ENCODE results near the gene AATK. TPM values are rescaled to one million over a fixed set of nuclear protein-coding genes. Genes with fewer than 3 reads are reported as not detected.

AATK gene
- total RNA-seq, 1 experiment from 2014 or later = 1.1 TPM

GRCh38 chr17:81183316-81183715 lies 17.3 kb upstream of the AATK start:
- H2AFZ ChIP-seq (ENCODE audit: low read length) = no peak overlapping the region
- TF ChIP-seq EZH2 (IDR thresholded peaks at IDR 0.05; ENCODE audit: low read length, unreplicated experiment) = no peak
- TF ChIP-seq CTCF (conservative IDR thresholded peaks at IDR 0.05; ENCODE audit: low read depth, low read length) = no peak
- TF ChIP-seq EZH2phosphoT487 (IDR thresholded peaks at IDR 0.05; ENCODE audit: borderline replicate concordance, low read length) = no peak
- H3K9ac ChIP-seq (ENCODE audit: low read length) = no peak overlapping the region
- H3K9me3 ChIP-seq (ENCODE audit: low read length) = no peaks in the 10 kb centered on the region
- H3K27ac ChIP-seq (ENCODE audit: low read length) = no peak overlapping the region
- H3F3A ChIP-seq (ENCODE audit: low read length, unreplicated experiment) = no peaks in the 10 kb centered on the region
- H3K4me2 ChIP-seq (ENCODE audit: low read length) = no peak overlapping the region
- no peaks in the 10 kb centered on the region for H3K36me3 ChIP-seq (ENCODE audit: low read depth, low read length)
- no peak overlapping the region for H3K4me3 ChIP-seq (ENCODE audit: low read length)
- ChIA-PET POLR2A (ENCODE audit: unreplicated experiment) (no interaction called here), CTCF (no interaction called here)
- no peaks in the 10 kb centered on the region for H3K9me2 ChIP-seq (replicated peaks; ENCODE audit: low read length)
- no TSS peak for BruUV-seq (replicated peaks)
- DNase-seq = no peak
- intact Hi-C loops (cut with micrococcal nuclease) = no loop called here
- no peaks in the 10 kb centered on the region for H4K20me1 ChIP-seq (ENCODE audit: low read length)
- H3K27me3 ChIP-seq (ENCODE audit: low read length) = no peaks in the 10 kb centered on the region
- no peaks in the 10 kb centered on the region for H3K79me2 ChIP-seq (ENCODE audit: low read length)
- no peak for ATAC-seq
- H3K4me1 ChIP-seq (ENCODE audit: insufficient read depth, low read length) = no peaks in the 10 kb centered on the region

GRCh38 chr17:81182596-81182995 lies 16.6 kb upstream of the AATK start:
- no peak overlapping the region for H3K4me3 ChIP-seq (ENCODE audit: low read length)
- POLR2A ChIA-PET (ENCODE audit: unreplicated experiment) = no interaction called here
- H3K79me2 ChIP-seq (ENCODE audit: low read length) = no peaks in the 10 kb centered on the region
- CTCF ChIA-PET = no interaction called here
- no peaks in the 10 kb centered on the region for H3K9me2 ChIP-seq (replicated peaks; ENCODE audit: low read length)
- H3K36me3 ChIP-seq (ENCODE audit: low read depth, low read length) = no peaks in the 10 kb centered on the region
- ATAC-seq = no peak
- no peak overlapping the region for H2AFZ ChIP-seq (ENCODE audit: low read length)
- no peak for DNase-seq
- intact Hi-C loops (cut with micrococcal nuclease) = no loop called here
- no peak overlapping the region for H3K9ac ChIP-seq (ENCODE audit: low read length)
- TF ChIP-seq EZH2phosphoT487 (IDR thresholded peaks at IDR 0.05; ENCODE audit: borderline replicate concordance, low read length) (no peak), EZH2 (IDR thresholded peaks at IDR 0.05; ENCODE audit: low read length, unreplicated experiment) (no peak), CTCF (conservative IDR thresholded peaks at IDR 0.05; ENCODE audit: low read depth, low read length) (no peak)
- no peaks in the 10 kb centered on the region for H3K27me3 ChIP-seq (ENCODE audit: low read length)
- H3K27ac ChIP-seq (ENCODE audit: low read length) = no peak overlapping the region
- H3K9me3 ChIP-seq (ENCODE audit: low read length) = no peaks in the 10 kb centered on the region
- no peaks in the 10 kb centered on the region for H4K20me1 ChIP-seq (ENCODE audit: low read length)
- BruUV-seq (replicated peaks) = no TSS peak
- H3F3A ChIP-seq (ENCODE audit: low read length, unreplicated experiment) = no peaks in the 10 kb centered on the region
- no peaks in the 10 kb centered on the region for H3K4me1 ChIP-seq (ENCODE audit: insufficient read depth, low read length)
- no peak overlapping the region for H3K4me2 ChIP-seq (ENCODE audit: low read length)

- Histone ChIP-seq H3K36me3 (ENCODE audit: low read depth, low read length) (no peaks in the 10 kb centered on the region), H3K4me2 (ENCODE audit: low read length) (no peak overlapping the region), H3K4me1 (ENCODE audit: insufficient read depth, low read length) (no peaks in the 10 kb centered on the region), H3K79me2 (ENCODE audit: low read length) (no peaks in the 10 kb centered on the region), H3K9ac (ENCODE audit: low read length) (no peak overlapping the region), H4K20me1 (ENCODE audit: low read length) (no peaks in the 10 kb centered on the region), H3K27me3 (ENCODE audit: low read length) (no peaks in the 10 kb centered on the region), H3F3A (ENCODE audit: low read length, unreplicated experiment) (no peaks in the 10 kb centered on the region), H3K9me2 (replicated peaks; ENCODE audit: low read length) (no peaks in the 10 kb centered on the region), H2AFZ (ENCODE audit: low read length) (no peak overlapping the region), H3K9me3 (ENCODE audit: low read length) (no peaks in the 10 kb centered on the region), H3K27ac (ENCODE audit: low read length) (no peak overlapping the region), H3K4me3 (ENCODE audit: low read length) (no peak overlapping the region)
- no TSS peak for BruUV-seq (replicated peaks)
- intact Hi-C loops (cut with micrococcal nuclease) = no loop called here
- DNase-seq (no peak), ATAC-seq (no peak)
- POLR2A ChIA-PET (ENCODE audit: unreplicated experiment) = no interaction called here
- TF ChIP-seq CTCF (conservative IDR thresholded peaks at IDR 0.05; ENCODE audit: low read depth, low read length) = no peak
- TF ChIP-seq EZH2phosphoT487 (IDR thresholded peaks at IDR 0.05; ENCODE audit: borderline replicate concordance, low read length) = no peak
- TF ChIP-seq EZH2 (IDR thresholded peaks at IDR 0.05; ENCODE audit: low read length, unreplicated experiment) = no peak
- CTCF ChIA-PET = no interaction called here
Measured at GRCh38 chr17:81181811-81182185, 15.8 kb upstream of the AATK start.
